Superior temporal gyrus (tissue), 1 donor: ENCODE results near the gene PPP1R12A.
A peak's percentile ranks its signal among the peaks of the same experiment; 100 is the strongest.
"Not testable (repeated sequence)": the region's sequence is repeated elsewhere in the genome, so short reads cannot be mapped to it uniquely, and the experiment has no call there.

Experiments
- DNase-seq: peaks from one replicate; pipeline ENCODE4 v3.0.0-alpha.2; 2016; ENCODE audit errors: extremely low spot score

PPP1R12A gene

GRCh38 chr12:79895071-79895470 is 39.8 kb downstream of the PPP1R12A start:
- no peak for DNase-seq

GRCh38 chr12:79891506-79892162 is 43.3 kb downstream of the PPP1R12A start:
- no peak for DNase-seq

- no peak for DNase-seq
Measured at GRCh38 chr12:79887890-79888289, 47.0 kb downstream of the PPP1R12A start.

GRCh38 chr12:79886917-79887519 is 47.9 kb downstream of the PPP1R12A start:
- DNase-seq = peak; percentile 79

GRCh38 chr12:79885911-79886490 is 48.9 kb downstream of the PPP1R12A start:
- DNase-seq = no peak

GRCh38 chr12:79884401-79885006 is 50.4 kb downstream of the PPP1R12A start:
- DNase-seq = no peak

- no peak for DNase-seq
Measured at GRCh38 chr12:79883216-79883615, 51.7 kb downstream of the PPP1R12A start.

- no peak for DNase-seq
Measured at GRCh38 chr12:79881351-79881750, 53.5 kb downstream of the PPP1R12A start.

- DNase-seq = not testable (repeated sequence)
Measured at GRCh38 chr12:79878506-79878905, 56.4 kb downstream of the PPP1R12A start.

- no peak for DNase-seq
Measured at GRCh38 chr12:79877246-79877645, 57.7 kb downstream of the PPP1R12A start.

- DNase-seq = no peak
Measured at GRCh38 chr12:79874665-79875064, 60.2 kb downstream of the PPP1R12A start.

- no peak for DNase-seq
Measured at GRCh38 chr12:79873201-79873600, 61.7 kb downstream of the PPP1R12A start.

- no peak for DNase-seq
Measured at GRCh38 chr12:79871621-79872020, 63.3 kb downstream of the PPP1R12A start.

- DNase-seq = no peak
Measured at GRCh38 chr12:79870916-79871315, 64.0 kb downstream of the PPP1R12A start.

- DNase-seq = no peak
Measured at GRCh38 chr12:79859646-79860045, 75.3 kb downstream of the PPP1R12A start.

- no peak for DNase-seq
Measured at GRCh38 chr12:79858518-79858917, 76.4 kb downstream of the PPP1R12A start.

- no peak for DNase-seq
Measured at GRCh38 chr12:79857675-79858074, 77.2 kb downstream of the PPP1R12A start.

GRCh38 chr12:79850610-79851299 is 84.1 kb downstream of the PPP1R12A start:
- DNase-seq = no peak

- DNase-seq = no peak
Measured at GRCh38 chr12:79848339-79848738, 86.6 kb downstream of the PPP1R12A start.

- no peak for DNase-seq
Measured at GRCh38 chr12:79847417-79847816, 87.5 kb downstream of the PPP1R12A start.

- no peak for DNase-seq
Measured at GRCh38 chr12:79844693-79845092, 90.2 kb downstream of the PPP1R12A start.

- no peak for DNase-seq
Measured at GRCh38 chr12:79843978-79844377, 90.9 kb downstream of the PPP1R12A start.
